Muscle layer of duodenum (tissue), 2 donors: ENCODE data around the gene GPD1L.
"Not testable (repeated sequence)": the region's sequence is repeated elsewhere in the genome, so short reads cannot be mapped to it uniquely, and the experiment has no call there.

ENCODE experiments used
- H3K27ac ChIP-seq: one replicate; pipeline ENCODE4 v1.7.0; 2013; ENCODE audit warnings: mild to moderate bottlenecking, low read length
- H3K27me3 ChIP-seq: one replicate; pipeline ENCODE4 v1.7.0; 2013; ENCODE audit warnings: low read depth, mild to moderate bottlenecking, control low read depth, low read length
- H3K36me3 ChIP-seq, 2 donors: one replicate each; pipeline ENCODE4 v1.7.0; 2013; ENCODE audit warnings: low read length in 2 of 2, control low read depth in 1 of 2, mild to moderate bottlenecking in 1 of 2; ENCODE audit not compliant: insufficient read depth in 2 of 2, control insufficient read depth in 1 of 2
- H3K4me1 ChIP-seq, 2 donors: one replicate each; pipeline ENCODE4 v1.7.0; 2013; ENCODE audit warnings: low read length in 2 of 2, mild to moderate bottlenecking in 2 of 2, control low read depth in 1 of 2, moderate library complexity in 1 of 2; ENCODE audit not compliant: insufficient read depth in 2 of 2, control insufficient read depth in 1 of 2
- H3K4me3 ChIP-seq, 2 donors: one replicate each; pipeline ENCODE4 v1.7.0; 2013; ENCODE audit warnings: low read length in 2 of 2, low read depth in 1 of 2, mild to moderate bottlenecking in 1 of 2
- H3K9me3 ChIP-seq, 2 donors: one replicate each; pipeline ENCODE4 v1.7.0; 2013; ENCODE audit warnings: low read length in 2 of 2, control low read depth in 1 of 2, mild to moderate bottlenecking in 1 of 2; ENCODE audit not compliant: control insufficient read depth in 1 of 2
- donor health status: healthy.

The GPD1L gene

GRCh38 chr3:32108224-32108623 lies 1.8 kb downstream of the GPD1L start:
- H3K4me1 ChIP-seq = peaks cover 5 to 27% of the 10 kb centered on the region in 2 donors
- H3K27me3 ChIP-seq, H3K9me3 ChIP-seq, H3K36me3 ChIP-seq, H3K4me3 ChIP-seq, H3K27ac ChIP-seq: not testable (repeated sequence)

- no peaks in the 10 kb centered on the region for H3K27me3 ChIP-seq
- H3K27ac ChIP-seq = no peak overlapping the region
Observed at GRCh38 chr3:32109256-32109655, 2.8 kb downstream of the GPD1L start.

DNA sequence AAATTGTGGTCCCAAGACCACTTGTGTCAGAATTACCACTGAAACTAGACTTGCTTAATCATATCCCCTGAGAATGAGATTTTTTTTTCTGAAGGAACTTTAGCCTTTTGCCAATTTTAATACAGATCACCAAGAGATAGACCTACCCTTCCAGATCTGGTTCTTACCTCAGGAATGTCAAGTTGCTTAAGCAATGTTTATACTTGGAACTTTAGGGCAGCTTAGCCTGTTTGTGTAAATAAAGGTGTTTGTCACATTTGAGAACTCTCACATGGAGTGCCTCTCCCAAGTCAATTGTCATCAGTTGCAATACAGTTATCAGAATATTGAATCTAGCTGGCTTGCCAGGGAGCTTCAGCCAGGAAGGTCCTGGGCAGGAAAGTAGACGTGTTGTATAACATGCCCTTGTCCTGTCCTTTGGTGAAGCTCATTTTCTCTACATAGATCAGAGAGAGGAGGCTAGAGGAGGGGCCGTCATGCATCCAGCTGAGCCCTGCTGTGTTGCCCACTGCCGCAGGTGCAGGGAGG lies 3.9 kb downstream of the GPD1L start:
- H3K4me1 ChIP-seq = peaks cover 5 to 27% of the 10 kb centered on the region in 2 donors

More at GRCh38 chr3:32109256-32109655, 2.8 kb downstream of the GPD1L start:
- no peaks in the 10 kb centered on the region for H3K9me3 ChIP-seq
- H3K4me3 ChIP-seq = no peak overlapping the region
- no peaks in the 10 kb centered on the region for H3K36me3 ChIP-seq
- H3K4me1 ChIP-seq = peaks cover 5 to 27% of the 10 kb centered on the region in 2 donors

DNA sequence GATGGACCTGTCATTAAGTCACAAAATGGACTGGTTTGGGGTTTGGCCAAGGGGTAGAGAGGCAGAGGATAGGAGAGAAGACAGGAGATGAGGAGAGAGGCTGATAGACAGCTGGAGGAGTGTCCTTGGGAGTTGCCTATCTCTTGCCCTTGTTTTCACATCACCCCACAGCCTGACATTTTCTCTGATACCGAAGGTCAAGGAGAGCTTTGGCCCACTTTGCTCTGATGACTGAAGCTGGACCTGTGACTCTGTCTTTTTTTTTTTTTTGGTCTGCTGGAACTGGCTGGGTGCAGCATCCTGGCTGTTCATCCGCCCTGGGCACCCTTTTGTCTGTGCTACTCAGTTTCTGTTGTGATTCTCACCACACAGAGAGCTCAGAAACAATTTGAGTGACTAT lies 5.1 kb downstream of the GPD1L start:
- Histone ChIP-seq H3K4me1 (peaks cover 5 to 21% of the 10 kb centered on the region in 2 donors), H3K4me3 (no peak overlapping the region), H3K27me3 (no peaks in the 10 kb centered on the region), H3K27ac (no peak overlapping the region), H3K9me3 (no peaks in the 10 kb centered on the region), H3K36me3 (no peaks in the 10 kb centered on the region)

More for the DNA sequence above, 3.9 kb downstream of the GPD1L start:
- Histone ChIP-seq H3K9me3 (no peaks in the 10 kb centered on the region), H3K27me3 (no peaks in the 10 kb centered on the region), H3K4me3 (no peak overlapping the region), H3K27ac (no peak overlapping the region), H3K36me3 (no peaks in the 10 kb centered on the region)

DNA sequence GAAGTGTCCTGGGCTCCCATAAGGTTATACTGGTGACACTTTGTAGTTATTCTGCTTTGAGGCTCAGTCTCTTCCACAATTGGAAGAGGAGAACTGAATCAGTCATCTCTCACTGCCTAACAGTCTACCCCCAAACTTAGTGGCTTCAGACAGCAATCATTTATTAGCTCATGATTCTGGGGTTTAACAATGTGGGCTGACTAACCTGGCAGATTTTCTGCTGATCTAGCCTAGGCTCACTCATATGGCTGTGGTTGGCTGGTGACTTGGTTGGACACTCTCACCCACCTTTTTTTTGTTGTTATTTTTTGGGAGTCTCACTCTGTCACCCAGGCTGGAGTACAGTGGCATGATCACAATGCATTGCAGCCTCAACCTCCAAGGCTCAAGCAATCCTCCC lies 7.1 kb downstream of the GPD1L start:
- H3K27ac ChIP-seq = no peak overlapping the region
- no peaks in the 10 kb centered on the region for H3K27me3 ChIP-seq
- no peak overlapping the region for H3K4me3 ChIP-seq
- H3K9me3 ChIP-seq = no peaks in the 10 kb centered on the region
- peaks cover 5 to 13% of the 10 kb centered on the region in 2 donors for H3K4me1 ChIP-seq
- H3K36me3 ChIP-seq = no peaks in the 10 kb centered on the region

DNA sequence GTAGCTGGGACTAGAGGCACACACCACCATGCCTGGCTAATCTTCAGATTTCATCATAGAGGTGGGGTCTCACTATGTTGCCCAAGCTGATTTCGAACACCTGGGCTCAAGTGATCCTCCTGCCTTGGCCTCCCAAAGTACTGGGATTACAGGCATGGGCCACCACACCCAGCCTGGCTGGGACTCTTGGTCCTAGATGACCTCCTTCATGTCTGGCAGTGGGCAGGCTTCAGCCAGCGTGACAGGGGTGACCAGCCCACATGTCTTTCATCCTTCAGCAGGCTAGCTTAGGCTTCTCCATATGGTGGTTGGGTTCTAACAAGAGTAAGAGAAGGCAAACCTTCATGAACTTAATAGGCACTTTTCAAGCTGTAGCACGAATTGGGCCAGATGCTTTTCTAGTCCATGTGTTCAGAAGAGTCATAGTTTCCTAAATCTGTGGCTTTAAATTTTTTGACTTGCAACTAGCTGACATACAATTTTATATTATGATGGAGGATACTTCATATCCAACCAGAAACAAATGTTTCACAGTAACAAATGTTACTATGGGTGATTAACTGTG lies 7.6 kb downstream of the GPD1L start:
- no peak overlapping the region for H3K27ac ChIP-seq

DNA sequence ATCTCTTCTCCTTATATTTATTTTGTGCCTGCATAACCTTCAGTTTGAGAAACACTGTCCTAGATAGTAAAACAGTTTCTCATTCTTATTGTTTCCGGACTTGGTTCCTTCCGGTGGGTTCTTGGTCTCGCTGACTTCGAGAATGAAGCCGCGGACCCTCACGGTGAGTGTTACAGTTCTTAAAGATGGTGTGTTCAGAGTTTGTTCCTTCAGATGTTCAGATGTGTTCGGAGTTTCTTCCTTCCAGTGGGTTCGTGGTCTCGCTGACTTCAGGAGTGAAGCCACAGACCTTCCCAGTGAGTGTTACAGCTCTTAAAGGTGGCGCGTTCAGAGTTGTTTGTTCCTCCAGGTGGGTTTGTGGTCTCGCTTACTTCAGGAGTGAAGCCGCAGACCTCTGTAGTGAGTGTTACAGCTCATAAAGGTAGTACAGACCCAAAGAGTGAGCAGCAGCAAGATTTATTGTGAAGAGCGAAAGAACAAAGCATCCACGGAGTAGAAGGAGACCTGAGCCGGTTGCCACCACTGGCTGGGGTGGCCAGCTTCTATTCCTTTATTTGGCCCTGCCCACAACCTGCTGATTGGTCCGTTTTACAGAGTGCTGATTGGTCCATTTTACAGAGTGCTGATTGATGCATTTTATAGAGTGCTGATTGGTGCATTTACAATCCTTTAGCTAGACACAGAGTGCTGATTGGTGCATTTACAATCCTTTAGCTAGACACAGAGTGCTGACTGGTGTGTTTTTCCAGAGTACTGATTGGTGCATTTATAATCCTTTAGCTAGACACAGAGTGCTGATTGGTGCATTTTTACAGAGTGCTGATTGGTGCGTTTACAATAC lies 8.3 kb downstream of the GPD1L start:
- not testable (repeated sequence) for H3K9me3 ChIP-seq, H3K27ac ChIP-seq, H3K4me1 ChIP-seq, H3K4me3 ChIP-seq, H3K36me3 ChIP-seq, H3K27me3 ChIP-seq

More for the DNA sequence above, 7.6 kb downstream of the GPD1L start:
- no peaks in the 10 kb centered on the region for H3K9me3 ChIP-seq
- peaks cover 5 to 8% of the 10 kb centered on the region in 2 donors for H3K4me1 ChIP-seq
- H3K27me3 ChIP-seq = no peaks in the 10 kb centered on the region
- no peak overlapping the region for H3K4me3 ChIP-seq
- H3K36me3 ChIP-seq = no peaks in the 10 kb centered on the region

DNA sequence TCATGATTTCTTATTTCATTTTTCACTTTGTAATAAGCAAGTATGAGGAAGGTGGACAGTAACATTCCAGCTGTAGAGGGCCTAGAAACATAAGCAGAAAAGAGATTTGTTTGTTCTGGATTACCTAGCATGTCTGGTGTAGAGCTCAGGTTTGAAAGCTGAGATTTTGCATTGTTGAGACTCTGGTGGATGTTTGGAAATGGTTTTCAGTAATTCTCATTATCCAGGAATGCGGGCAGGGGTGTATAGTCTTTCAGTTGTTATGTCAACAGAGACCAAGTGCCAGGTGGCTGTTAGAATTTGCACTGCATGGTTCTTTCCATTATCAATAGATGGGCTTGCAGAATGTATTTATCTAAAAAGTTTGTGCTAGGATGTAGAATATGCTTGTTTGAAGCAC lies 10.9 kb downstream of the GPD1L start:
- Histone ChIP-seq H3K4me1 (no peaks in the 10 kb centered on the region), H3K9me3 (no peaks in the 10 kb centered on the region), H3K27ac (no peak overlapping the region), H3K27me3 (no peaks in the 10 kb centered on the region), H3K4me3 (no peak overlapping the region), H3K36me3 (no peaks in the 10 kb centered on the region)

- Histone ChIP-seq H3K27ac (no peak overlapping the region), H3K9me3 (no peaks in the 10 kb centered on the region), H3K27me3 (no peaks in the 10 kb centered on the region)
Observed at GRCh38 chr3:32118215-32118614, 11.8 kb downstream of the GPD1L start.

DNA sequence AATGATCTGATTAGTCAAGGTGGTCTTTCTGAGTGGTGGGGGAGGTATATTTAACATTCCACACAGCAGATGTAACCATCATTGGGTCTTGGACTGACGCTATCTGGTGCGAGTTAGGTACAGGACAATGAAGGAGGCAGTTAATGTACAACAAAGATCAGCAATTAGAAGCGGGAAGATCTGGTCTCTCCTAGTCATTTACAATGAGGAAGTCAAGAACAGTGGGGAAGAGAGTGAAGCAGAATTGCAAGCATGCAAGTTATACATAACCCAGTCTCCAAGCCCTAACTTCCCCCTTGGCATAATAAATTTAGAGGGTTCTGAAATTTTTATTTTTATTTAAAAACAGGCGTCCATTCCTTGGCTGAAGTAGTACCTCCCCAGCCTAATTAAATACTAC lies 14.1 kb downstream of the GPD1L start:
- no peak overlapping the region for H3K27ac ChIP-seq
- no peaks in the 10 kb centered on the region for H3K36me3 ChIP-seq
- H3K4me1 ChIP-seq = no peaks in the 10 kb centered on the region
- H3K4me3 ChIP-seq = no peak overlapping the region
- H3K27me3 ChIP-seq = no peaks in the 10 kb centered on the region
- H3K9me3 ChIP-seq = no peaks in the 10 kb centered on the region

More at GRCh38 chr3:32118215-32118614, 11.8 kb downstream of the GPD1L start:
- Histone ChIP-seq H3K36me3 (no peaks in the 10 kb centered on the region), H3K4me1 (no peaks in the 10 kb centered on the region), H3K4me3 (no peak overlapping the region)

DNA sequence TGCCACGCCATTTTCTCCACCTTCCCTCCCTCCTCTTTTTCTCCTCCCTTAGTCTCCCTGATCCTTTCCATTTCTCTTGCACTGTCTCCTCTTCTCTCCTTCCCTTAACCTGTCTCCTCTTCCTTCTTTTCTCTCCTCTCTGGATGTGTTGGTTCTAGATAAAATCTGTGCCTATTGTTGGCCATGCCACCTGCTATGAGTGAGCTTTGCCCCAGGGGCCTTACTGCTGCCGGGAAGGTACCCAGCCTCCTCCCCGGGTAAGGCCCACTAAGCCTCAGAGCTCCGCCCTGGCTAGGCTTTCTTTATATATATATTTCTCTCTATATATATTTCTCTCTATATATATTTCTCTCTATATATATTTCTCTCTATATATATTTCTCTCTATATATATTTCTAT lies 14.7 kb downstream of the GPD1L start:
- no peaks in the 10 kb centered on the region for H3K36me3 ChIP-seq
- H3K4me3 ChIP-seq = no peak overlapping the region
- no peak overlapping the region for H3K27ac ChIP-seq
- no peaks in the 10 kb centered on the region for H3K4me1 ChIP-seq
- H3K9me3 ChIP-seq = no peaks in the 10 kb centered on the region
- H3K27me3 ChIP-seq = no peaks in the 10 kb centered on the region
